Calu3 (cell line): Measurements from ENCODE around the gene CCT5. TPM values are rescaled to one million over a fixed set of nuclear protein-coding genes. Genes with fewer than 3 reads are reported as not detected.

Experiments
- BruUV-seq: library from RNA; stranded (reverse); fragments of 400-500 nt; replicated peaks from 2 replicates; lab custom pipeline; 2021; lab: Mats Ljungman, UMichigan
- CTCF ChIA-PET: fragments of 300-600 bp; sonication (Branson Sonifier 250); formaldehyde crosslinking; loops from one replicate; lab custom pipeline; 2022; ENCODE audit warnings: antibody characterized with exemption; lab: Charles Lee
- DNase-seq: peaks from one replicate; pipeline ENCODE4 v3.0.0; 2022
- H3K27ac Mint-ChIP-seq: one replicate; pipeline ENCODE4 v1.8.0; 2022; ENCODE audit warnings: mixed read lengths; ENCODE audit not compliant: unreplicated experiment
- H3K27me3 Mint-ChIP-seq: one replicate; pipeline ENCODE4 v1.8.0; 2022; ENCODE audit warnings: mixed read lengths; ENCODE audit not compliant: unreplicated experiment
- H3K36me3 Mint-ChIP-seq: one replicate; pipeline ENCODE4 v1.8.0; 2022; ENCODE audit warnings: mild to moderate bottlenecking, moderate library complexity, mixed read lengths; ENCODE audit not compliant: insufficient read depth, unreplicated experiment
- H3K4me1 Mint-ChIP-seq: one replicate; pipeline ENCODE4 v1.8.0; 2022; ENCODE audit warnings: mild to moderate bottlenecking, low read depth, mixed read lengths; ENCODE audit not compliant: unreplicated experiment
- H3K4me3 Mint-ChIP-seq: one replicate; pipeline ENCODE4 v1.8.0; 2022; ENCODE audit warnings: mild to moderate bottlenecking, low read depth, moderate library complexity, mixed read lengths; ENCODE audit not compliant: unreplicated experiment
- H3K9me3 Mint-ChIP-seq: one replicate; pipeline ENCODE4 v1.8.0; 2022; ENCODE audit warnings: low read depth, mixed read lengths; ENCODE audit not compliant: unreplicated experiment
- intact Hi-C: fragments of 100-400 bp; cut with micrococcal nuclease; formaldehyde crosslinking; loops from one replicate; pipeline ENCODE4 v1.10.0; 2022; ENCODE audit not compliant: unreplicated experiment
- total RNA-seq: library from RNA; stranded (reverse); gene quantifications from 2 replicates; pipeline ENCODE4 v1.2.3, GENCODE V29; 2022
- TF ChIP-seq, protein P1 (sequence below): fragments of 200-600 bp; IDR thresholded peaks from one replicate; pipeline ENCODE4 v1.8.0; 2022; ENCODE audit warnings: antibody characterized with exemption; ENCODE audit not compliant: unreplicated experiment

Gene CCT5
- total RNA-seq, 1 experiment from 2014 or later, result 410 TPM

DNA sequence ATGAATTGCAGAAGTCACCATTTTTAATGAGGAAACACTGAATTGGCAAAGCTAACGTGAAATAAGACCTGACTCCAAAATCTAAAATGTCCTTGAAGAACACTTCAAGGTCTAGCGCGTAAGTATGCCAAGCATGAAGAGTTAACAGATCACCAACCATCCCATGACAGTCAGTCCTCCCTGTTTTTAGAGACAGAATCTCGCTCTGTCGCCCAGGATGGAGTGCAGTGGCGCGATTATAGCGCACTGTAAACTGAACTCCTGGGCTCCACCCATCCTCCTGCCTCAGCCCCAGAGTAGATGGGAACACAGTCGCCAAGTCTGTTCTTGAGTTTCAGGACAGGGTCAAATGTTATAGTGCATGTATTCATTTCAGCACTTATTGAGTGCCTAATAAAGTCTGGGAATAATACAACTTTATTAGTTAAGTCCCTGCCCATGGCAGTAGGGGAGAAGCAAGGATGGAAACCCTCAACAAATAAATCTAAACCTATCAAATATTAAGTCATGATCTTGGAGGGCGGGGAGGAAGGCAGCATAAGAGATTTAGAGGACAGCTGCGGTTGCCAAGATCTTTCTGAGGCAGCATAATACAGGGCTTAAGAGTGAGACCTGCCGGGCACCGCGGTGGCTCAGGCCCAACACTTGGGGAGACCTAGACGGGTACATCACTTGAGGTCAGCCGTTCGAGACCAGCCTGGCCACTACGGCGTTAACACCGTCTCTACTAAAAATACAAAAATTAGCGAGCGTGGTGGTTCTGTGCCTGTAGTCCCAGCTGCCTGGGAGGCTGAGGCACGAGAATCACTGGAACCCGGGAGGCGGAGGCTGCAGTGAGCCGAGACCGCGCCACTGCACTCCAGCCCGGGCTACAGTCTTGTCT is 1.5 kb upstream of the CCT5 start:
- TF ChIP-seq, protein P1, sequence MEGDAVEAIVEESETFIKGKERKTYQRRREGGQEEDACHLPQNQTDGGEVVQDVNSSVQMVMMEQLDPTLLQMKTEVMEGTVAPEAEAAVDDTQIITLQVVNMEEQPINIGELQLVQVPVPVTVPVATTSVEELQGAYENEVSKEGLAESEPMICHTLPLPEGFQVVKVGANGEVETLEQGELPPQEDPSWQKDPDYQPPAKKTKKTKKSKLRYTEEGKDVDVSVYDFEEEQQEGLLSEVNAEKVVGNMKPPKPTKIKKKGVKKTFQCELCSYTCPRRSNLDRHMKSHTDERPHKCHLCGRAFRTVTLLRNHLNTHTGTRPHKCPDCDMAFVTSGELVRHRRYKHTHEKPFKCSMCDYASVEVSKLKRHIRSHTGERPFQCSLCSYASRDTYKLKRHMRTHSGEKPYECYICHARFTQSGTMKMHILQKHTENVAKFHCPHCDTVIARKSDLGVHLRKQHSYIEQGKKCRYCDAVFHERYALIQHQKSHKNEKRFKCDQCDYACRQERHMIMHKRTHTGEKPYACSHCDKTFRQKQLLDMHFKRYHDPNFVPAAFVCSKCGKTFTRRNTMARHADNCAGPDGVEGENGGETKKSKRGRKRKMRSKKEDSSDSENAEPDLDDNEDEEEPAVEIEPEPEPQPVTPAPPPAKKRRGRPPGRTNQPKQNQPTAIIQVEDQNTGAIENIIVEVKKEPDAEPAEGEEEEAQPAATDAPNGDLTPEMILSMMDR, result no peak
- peaks cover 24% of the 10 kb centered on the region for H3K4me1 Mint-ChIP-seq
- DNase-seq, result no peak
- BruUV-seq, result no TSS peak
- H3K36me3 Mint-ChIP-seq, result peaks cover 53% of the 10 kb centered on the region
- peak overlapping the region; percentile 86 for H3K4me3 Mint-ChIP-seq
- intact Hi-C loops, result no loop called here
- H3K27ac Mint-ChIP-seq, result peak overlapping the region; percentile 89
- H3K27me3 Mint-ChIP-seq, result no peaks in the 10 kb centered on the region
- no peaks in the 10 kb centered on the region for H3K9me3 Mint-ChIP-seq
- CTCF ChIA-PET, result interaction anchor here (0.6 kb wide), 1 partner anchor 14 kb away, joined by 6 read pairs; no protein-coding TSS in a partner anchor

DNA sequence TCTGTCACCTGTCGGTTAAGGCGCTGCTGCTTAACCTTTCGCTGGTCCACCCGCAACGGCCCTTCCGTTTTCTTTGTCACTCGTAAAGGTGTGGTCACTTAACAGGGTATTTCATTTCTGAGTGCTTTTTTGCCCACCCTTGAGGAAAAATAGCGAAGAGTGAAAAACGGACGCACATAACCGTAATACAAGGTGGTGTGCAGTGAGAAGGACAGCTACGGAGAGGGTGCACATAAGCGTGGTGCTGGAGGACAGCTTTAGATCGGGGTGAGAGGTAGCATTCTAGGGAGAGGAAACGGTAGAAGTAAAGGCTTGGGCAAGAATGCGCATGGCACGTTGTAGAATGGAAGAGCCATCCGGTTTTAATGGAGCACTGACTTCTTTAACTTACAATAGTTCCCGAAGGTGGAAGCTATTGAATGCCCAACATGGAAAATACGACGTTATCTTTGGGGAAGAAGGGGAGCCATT is 761 bp downstream of the CCT5 start:
- peak overlapping the region; percentile 86 for H3K4me3 Mint-ChIP-seq
- TF ChIP-seq, protein P1, result no peak
- DNase-seq, result no peak
- peaks cover 75% of the 10 kb centered on the region for H3K36me3 Mint-ChIP-seq
- intact Hi-C loops, result loop anchor here (2.0 kb wide), 1 partner anchor 58 kb away; no protein-coding TSS in a partner anchor
- no TSS peak for BruUV-seq
- H3K9me3 Mint-ChIP-seq, result no peaks in the 10 kb centered on the region
- peaks cover 27% of the 10 kb centered on the region for H3K4me1 Mint-ChIP-seq
- no peaks in the 10 kb centered on the region for H3K27me3 Mint-ChIP-seq
- peak overlapping the region; percentile 89 for H3K27ac Mint-ChIP-seq
- CTCF ChIA-PET, result no interaction called here

DNA sequence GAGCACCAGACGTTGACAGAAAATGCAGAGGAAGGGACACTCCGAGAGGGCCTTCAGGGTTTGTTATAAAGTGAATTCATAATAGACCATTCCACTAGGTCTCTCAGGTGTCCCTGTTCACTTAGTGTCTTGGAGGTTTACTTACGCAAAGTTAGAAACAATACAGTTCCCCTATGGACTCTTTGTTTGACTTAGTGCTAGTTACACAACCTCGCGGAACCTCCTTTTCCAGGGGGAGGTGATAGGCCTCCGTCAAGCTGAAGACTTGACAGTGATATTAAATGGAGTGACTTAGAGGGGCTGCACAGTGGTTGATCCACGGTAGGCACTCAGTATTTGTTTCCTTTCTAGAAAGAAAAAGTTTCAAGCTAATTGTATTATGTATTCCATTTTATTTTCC is 1.3 kb downstream of the CCT5 start:
- Mint-ChIP-seq H3K4me1 (peaks cover 27% of the 10 kb centered on the region), H3K27ac (peak overlapping the region; percentile 89), H3K4me3 (peak overlapping the region; percentile 86), H3K27me3 (no peaks in the 10 kb centered on the region), H3K36me3 (peaks cover 81% of the 10 kb centered on the region), H3K9me3 (no peaks in the 10 kb centered on the region)
- no peak for DNase-seq
- intact Hi-C loops, result loop anchor here (2.0 kb wide), 1 partner anchor 57 kb away; no protein-coding TSS in a partner anchor
- TF ChIP-seq, protein P1, result no peak
- no TSS peak for BruUV-seq
- CTCF ChIA-PET, result interaction anchor here (0.6 kb wide), 2 partner anchors 233 to 320 kb away, joined by 4 to 5 read pairs; no protein-coding TSS in a partner anchor

DNA sequence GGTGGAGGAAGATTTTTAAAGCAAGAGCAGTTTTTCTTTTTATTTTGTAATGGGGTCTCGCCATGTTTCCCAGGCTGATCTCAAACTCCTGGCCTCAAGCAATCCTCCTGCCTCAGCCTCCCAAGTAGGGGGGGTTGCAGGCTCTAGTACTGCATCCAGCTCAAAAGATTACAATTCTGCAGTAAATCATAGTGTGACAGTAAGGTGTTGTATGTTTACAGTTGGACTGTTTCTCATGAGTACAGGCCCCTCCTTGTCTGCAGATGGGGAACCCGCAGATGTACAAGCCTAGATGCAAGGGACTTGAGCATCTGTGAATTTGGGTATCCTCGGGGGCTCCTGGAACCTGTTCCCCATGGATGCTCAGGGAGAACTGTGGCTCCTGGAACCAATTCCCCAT is 3.3 kb downstream of the CCT5 start:
- Mint-ChIP-seq H3K36me3 (peaks cover 89% of the 10 kb centered on the region), H3K4me1 (peaks cover 33% of the 10 kb centered on the region), H3K4me3 (no peak overlapping the region), H3K27ac (no peak overlapping the region), H3K9me3 (no peaks in the 10 kb centered on the region), H3K27me3 (no peaks in the 10 kb centered on the region)
- TF ChIP-seq, protein P1, result no peak
- intact Hi-C loops, result no loop called here
- BruUV-seq, result no TSS peak
- CTCF ChIA-PET, result interaction anchor here (0.7 kb wide), 1 partner anchor 96 kb away, joined by 3 read pairs; no protein-coding TSS in a partner anchor
- DNase-seq, result no peak
